GM12891 (cell line): Measurements from ENCODE around the gene MLLT10.

Experiments used
- POLR2A ChIP-seq: IDR thresholded peaks from 2 replicates; pipeline ENCODE4 v1.6.1; 2011; ENCODE audit warnings: low read depth, low read length, control low read depth
- POLR2AphosphoS5 ChIP-seq: IDR thresholded peaks from 2 replicates; pipeline ENCODE4 v1.6.1; 2011; ENCODE audit warnings: low read depth, low read length, control low read depth
- TAF1 ChIP-seq: IDR thresholded peaks from 2 replicates; pipeline ENCODE4 v1.6.1; 2011; ENCODE audit warnings: low read depth, low read length, control low read depth

- TF ChIP-seq TAF1: no peak
- TF ChIP-seq POLR2A: no peak
- TF ChIP-seq POLR2AphosphoS5: no peak
Measured at GRCh38 chr10:21637795-21638194, 103.8 kb downstream of the MLLT10 start.
